ENCODE measurements around the gene SLC9A8.

GRCh38 chr20:49891476-49892110 is 79.0 kb downstream of the SLC9A8 start:
- TF ChIP-seq POLR2A (IDR thresholded peaks at IDR 0.05) (no peak), CTCF (IDR thresholded peaks at IDR 0.05 in 4 of 5, conservative IDR thresholded peaks at IDR 0.05 in 1 of 5) (no peak)

Measured in gastrocnemius medialis (tissue), 4 donors.